Measurements from ENCODE around the gene FAM180A. TPM values are rescaled to one million over a fixed set of nuclear protein-coding genes. Genes with fewer than 3 reads are reported as not detected.

The FAM180A gene
- total RNA-seq, 1 experiment from 2014 or later: not detected

GRCh38 chr7:135726276-135726788 is 22.3 kb downstream of the FAM180A start:
- no peaks in the 10 kb centered on the region for H3K9me3 Mint-ChIP-seq
- H3K27me3 Mint-ChIP-seq (ENCODE audit: low read depth): no peaks in the 10 kb centered on the region
- no peak overlapping the region for H3K4me3 Mint-ChIP-seq
- no peak for TF ChIP-seq ZNF121 (CRISPR knock-in tag; IDR thresholded peaks at IDR 0.05)
- no peak for TF ChIP-seq SOX15 (CRISPR knock-in tag; IDR thresholded peaks at IDR 0.05)
- no peak for TF ChIP-seq NR3C1 (CRISPR knock-in tag; conservative IDR thresholded peaks at IDR 0.05; ENCODE audit: low read depth)
- no peak for TF ChIP-seq MAX (CRISPR knock-in tag; IDR thresholded peaks at IDR 0.05)
- no peak for TF ChIP-seq NR1H2 (CRISPR knock-in tag; IDR thresholded peaks at IDR 0.05)
- no peak for TF ChIP-seq IRF2 (CRISPR knock-in tag; IDR thresholded peaks at IDR 0.05; ENCODE audit: borderline replicate concordance, low read depth)
- no peak for TF ChIP-seq ESRRA (CRISPR knock-in tag; IDR thresholded peaks at IDR 0.05; ENCODE audit: borderline replicate concordance)
- no peak for TF ChIP-seq ZNF263 (CRISPR knock-in tag; IDR thresholded peaks at IDR 0.05; ENCODE audit: low read depth)
- TF ChIP-seq RELA (CRISPR knock-in tag; IDR thresholded peaks at IDR 0.05; ENCODE audit: borderline replicate concordance): no peak
- no peak for TF ChIP-seq ZNF512 (CRISPR knock-in tag; IDR thresholded peaks at IDR 0.05; ENCODE audit: borderline replicate concordance)
- DNase-seq (ENCODE audit: low spot score) (no peak), ATAC-seq (peak; percentile 30)
- POLR2A ChIA-PET: no interaction called here
- H3K4me1 Mint-ChIP-seq: peaks cover 19% of the 10 kb centered on the region
- CTCF ChIA-PET: interaction anchor here (1.5 to 5.7 kb wide), 3 partner anchors 15 to 64 kb away, joined by 3 to 49 read pairs (median 4); partner anchors contain the start of gene STMP1
- no peaks in the 10 kb centered on the region for H3K36me3 Mint-ChIP-seq
- H3K27ac Mint-ChIP-seq: no peak overlapping the region

- H3K4me3 Mint-ChIP-seq: no peak overlapping the region
- ChIA-PET CTCF (interaction anchor here (1.8 kb wide), 1 partner anchor 12 kb away, joined by 11 read pairs; no protein-coding TSS in a partner anchor), POLR2A (no interaction called here)
- DNase-seq (ENCODE audit: low spot score) (no peak), ATAC-seq (no peak)
- H3K27ac Mint-ChIP-seq: no peak overlapping the region
- no peaks in the 10 kb centered on the region for H3K27me3 Mint-ChIP-seq (ENCODE audit: low read depth)
- H3K9me3 Mint-ChIP-seq: no peaks in the 10 kb centered on the region
- H3K4me1 Mint-ChIP-seq: peaks cover 19% of the 10 kb centered on the region
- no peaks in the 10 kb centered on the region for H3K36me3 Mint-ChIP-seq
- TF ChIP-seq NR2C2 (CRISPR knock-in tag; IDR thresholded peaks at IDR 0.05) (no peak), EMX1 (CRISPR knock-in tag; IDR thresholded peaks at IDR 0.05) (no peak), ARID4B (CRISPR knock-in tag; IDR thresholded peaks at IDR 0.05; ENCODE audit: borderline replicate concordance) (no peak), AFF4 (CRISPR knock-in tag; IDR thresholded peaks at IDR 0.05; ENCODE audit: borderline replicate concordance) (no peak), RORB (CRISPR knock-in tag; IDR thresholded peaks at IDR 0.05) (no peak), MLX (CRISPR knock-in tag; IDR thresholded peaks at IDR 0.05) (no peak), FOXP4 (CRISPR knock-in tag; IDR thresholded peaks at IDR 0.05) (no peak), GRHL2 (CRISPR knock-in tag; IDR thresholded peaks at IDR 0.05; ENCODE audit: insufficient replicate concordance, severe bottlenecking) (no peak), ZNF263 (CRISPR knock-in tag; IDR thresholded peaks at IDR 0.05; ENCODE audit: low read depth) (no peak), SP1 (CRISPR knock-in tag; conservative IDR thresholded peaks at IDR 0.05) (no peak), ESRRA (CRISPR knock-in tag; IDR thresholded peaks at IDR 0.05; ENCODE audit: borderline replicate concordance) (no peak), PRRX2 (CRISPR knock-in tag; IDR thresholded peaks at IDR 0.05) (no peak), NR3C1 (CRISPR knock-in tag; conservative IDR thresholded peaks at IDR 0.05; ENCODE audit: low read depth) (no peak)
These were observed 25.2 kb downstream of the FAM180A start for GRCh38 chr7:135723411-135723810.

Data from WTC11 (cell line).